ENCODE data around the gene SMYD3. TPM values are rescaled to one million over a fixed set of nuclear protein-coding genes. Genes with fewer than 3 reads are reported as not detected.

SMYD3 gene
- total RNA-seq, 1 donor from 2014 or later: 35.4 TPM

DNA sequence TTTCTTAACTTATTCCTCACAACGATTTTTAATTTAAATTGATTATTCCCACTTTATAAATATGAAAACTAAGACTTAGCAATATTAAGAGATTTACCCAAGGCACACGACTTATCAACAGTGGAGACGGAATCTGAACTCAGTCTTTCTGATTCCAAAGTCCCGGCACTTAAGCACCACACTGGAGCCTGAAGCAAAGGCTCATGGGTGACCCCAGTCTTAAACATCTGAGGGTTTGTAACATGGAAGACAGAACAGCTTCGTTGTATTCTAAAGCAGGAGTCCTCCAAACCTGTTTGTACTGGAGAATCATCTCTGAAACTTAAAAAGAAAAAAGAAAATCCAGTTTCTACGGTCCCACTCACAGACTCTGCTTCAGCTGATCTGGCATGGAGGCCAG lies 519.5 kb downstream of the SMYD3 start:
- Mint-ChIP-seq H3K4me3 (ENCODE audit: unreplicated experiment) (no peak overlapping the region), H3K27ac (ENCODE audit: unreplicated experiment) (no peak overlapping the region), H3K36me3 (ENCODE audit: low read depth, unreplicated experiment) (no peaks in the 10 kb centered on the region), H3K27me3 (ENCODE audit: unreplicated experiment) (no peaks in the 10 kb centered on the region), H3K9me3 (ENCODE audit: unreplicated experiment) (no peaks in the 10 kb centered on the region), H3K4me1 (ENCODE audit: unreplicated experiment) (no peaks in the 10 kb centered on the region)
- TF ChIP-seq CTCF (IDR thresholded peaks at IDR 0.05; ENCODE audit: unreplicated experiment): no peak
- no peak for DNase-seq (ENCODE audit: low spot score)

DNA sequence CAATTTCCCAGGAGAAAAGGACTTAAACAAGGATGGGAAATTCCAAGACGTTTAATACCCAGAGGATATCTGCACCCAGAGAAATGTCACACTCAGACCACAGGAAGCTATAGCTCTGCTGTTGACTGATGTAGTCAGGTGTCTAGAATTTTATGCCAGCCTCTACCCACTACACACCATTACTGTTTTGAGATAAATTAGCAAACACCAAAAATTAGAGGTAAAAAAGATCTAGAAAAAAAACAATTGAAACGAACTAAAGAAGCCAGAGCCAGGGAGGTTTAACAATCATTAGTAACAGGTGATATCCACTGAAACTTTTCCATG lies 519.9 kb downstream of the SMYD3 start:
- TF ChIP-seq CTCF (IDR thresholded peaks at IDR 0.05; ENCODE audit: unreplicated experiment): no peak
- Mint-ChIP-seq H3K4me1 (ENCODE audit: unreplicated experiment) (no peaks in the 10 kb centered on the region), H3K27ac (ENCODE audit: unreplicated experiment) (no peak overlapping the region)

GRCh38 chr1:245986404-245987218 lies 520.5 kb downstream of the SMYD3 start:
- Mint-ChIP-seq H3K9me3 (ENCODE audit: unreplicated experiment) (no peaks in the 10 kb centered on the region), H3K4me3 (ENCODE audit: unreplicated experiment) (no peak overlapping the region), H3K27ac (ENCODE audit: unreplicated experiment) (no peak overlapping the region), H3K36me3 (ENCODE audit: low read depth, unreplicated experiment) (no peaks in the 10 kb centered on the region), H3K4me1 (ENCODE audit: unreplicated experiment) (no peaks in the 10 kb centered on the region), H3K27me3 (ENCODE audit: unreplicated experiment) (no peaks in the 10 kb centered on the region)
- DNase-seq (ENCODE audit: low spot score): no peak
- no peak for TF ChIP-seq CTCF (IDR thresholded peaks at IDR 0.05; ENCODE audit: unreplicated experiment)

More for the DNA sequence above, 519.9 kb downstream of the SMYD3 start:
- no peak for DNase-seq (ENCODE audit: low spot score)
- Mint-ChIP-seq H3K36me3 (ENCODE audit: low read depth, unreplicated experiment) (no peaks in the 10 kb centered on the region), H3K9me3 (ENCODE audit: unreplicated experiment) (no peaks in the 10 kb centered on the region), H3K4me3 (ENCODE audit: unreplicated experiment) (no peak overlapping the region), H3K27me3 (ENCODE audit: unreplicated experiment) (no peaks in the 10 kb centered on the region)

DNA sequence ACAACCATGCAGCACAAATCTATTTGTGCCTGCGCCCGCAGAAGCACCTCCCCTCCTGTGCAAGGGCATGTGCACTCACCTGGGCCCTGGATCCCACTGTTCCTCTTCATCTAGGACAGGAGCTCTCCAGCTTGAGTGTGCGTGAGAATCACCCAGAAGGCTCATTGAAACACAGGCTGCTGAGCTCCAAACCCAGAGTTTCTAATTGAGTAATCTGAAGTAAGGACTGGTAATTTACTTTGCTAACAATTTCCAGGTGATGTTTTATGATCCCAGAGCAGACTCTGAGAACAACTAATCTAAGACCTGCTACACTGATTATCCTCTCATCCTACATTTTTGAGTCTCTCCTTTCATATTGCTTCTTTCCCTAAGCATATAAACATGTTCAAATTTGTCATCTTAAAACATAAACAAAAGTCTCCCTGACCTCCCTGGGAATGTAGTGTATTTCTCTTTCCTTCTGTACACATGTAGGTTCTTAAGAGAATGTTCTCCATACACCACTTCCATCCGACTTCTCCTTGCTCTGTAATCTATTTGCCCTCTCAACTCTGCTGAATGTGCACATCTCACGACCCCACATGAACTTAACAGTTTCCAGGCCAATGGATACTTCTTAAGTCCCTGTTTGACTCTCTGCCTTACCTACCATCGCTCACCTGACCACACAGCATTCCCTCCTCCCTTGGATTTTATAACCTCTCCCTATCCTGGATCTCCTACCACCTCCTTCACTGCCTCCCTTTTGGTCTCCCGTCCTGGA lies 522.5 kb downstream of the SMYD3 start:
- no peaks in the 10 kb centered on the region for H3K27me3 Mint-ChIP-seq (ENCODE audit: unreplicated experiment)
- no peak for TF ChIP-seq CTCF (IDR thresholded peaks at IDR 0.05; ENCODE audit: unreplicated experiment)

More for the DNA sequence above, 522.5 kb downstream of the SMYD3 start:
- Mint-ChIP-seq H3K4me1 (ENCODE audit: unreplicated experiment) (no peaks in the 10 kb centered on the region), H3K9me3 (ENCODE audit: unreplicated experiment) (no peaks in the 10 kb centered on the region), H3K36me3 (ENCODE audit: low read depth, unreplicated experiment) (no peaks in the 10 kb centered on the region), H3K27ac (ENCODE audit: unreplicated experiment) (no peak overlapping the region), H3K4me3 (ENCODE audit: unreplicated experiment) (no peak overlapping the region)
- no peak for DNase-seq (ENCODE audit: low spot score)

Measured in endothelial cell (in vitro differentiated cells).